Activated T-helper 17 cell treated with anti-CD3 and anti-CD28 coated beads, Interleukin-2, amount 50 U/mL, for 72 hours (primary cell): ENCODE results near the gene SYT5. TPM values are rescaled to one million over a fixed set of nuclear protein-coding genes. Genes with fewer than 3 reads are reported as not detected.
"Not testable (repeated sequence)": the region's sequence is repeated elsewhere in the genome, so short reads cannot be mapped to it uniquely, and the experiment has no call there.

Source experiments
- ATAC-seq: fragments of 150-1000 bp; cut with Tn5 transposase; replicated peaks from 2 replicates; pipeline ENCODE4 v1.10.0; 2021; ENCODE audit warnings: mild to moderate bottlenecking, moderate library complexity
- H3K27ac Mint-ChIP-seq: one replicate; pipeline ENCODE4 v1.8.0; 2022; ENCODE audit warnings: mixed read lengths
- H3K27me3 Mint-ChIP-seq: one replicate; pipeline ENCODE4 v1.8.0; 2022; ENCODE audit warnings: mixed read lengths
- H3K36me3 Mint-ChIP-seq: one replicate; pipeline ENCODE4 v1.8.0; 2022; ENCODE audit warnings: low read depth, mild to moderate bottlenecking, mixed read lengths
- H3K4me1 Mint-ChIP-seq: one replicate; pipeline ENCODE4 v1.8.0; 2022; ENCODE audit warnings: mixed read lengths
- H3K4me3 Mint-ChIP-seq: one replicate; pipeline ENCODE4 v1.8.0; 2022; ENCODE audit warnings: mild to moderate bottlenecking, mixed read lengths
- H3K9me3 Mint-ChIP-seq: one replicate; pipeline ENCODE4 v1.8.0; 2022; ENCODE audit warnings: mixed read lengths
- total RNA-seq, 2 donors: library from RNA; stranded (reverse); gene quantifications; one replicate each; pipeline ENCODE4 v1.2.3, GENCODE V29; 2022

Gene SYT5
- total RNA-seq, 2 donors from 2014 or later: not detected

GRCh38 chr19:55166530-55167268, 13.4 kb downstream of the SYT5 start, which contains the start of gene DNAAF3:
DNAAF3 (minus strand) TSS chr19:55166613; CDS start chr19:55166413, 200 bp downstream.
- no peaks in the 10 kb centered on the region for H3K9me3 Mint-ChIP-seq
- H3K27me3 Mint-ChIP-seq: peaks cover 46% of the 10 kb centered on the region

GRCh38 chr19:55165952-55166529, 14.0 kb downstream of the SYT5 start:
- no peaks in the 10 kb centered on the region for H3K9me3 Mint-ChIP-seq
- H3K36me3 Mint-ChIP-seq: peaks cover 10% of the 10 kb centered on the region
- peak overlapping the region; percentile 5 for H3K27ac Mint-ChIP-seq
- peak; percentile 15 for ATAC-seq
- H3K27me3 Mint-ChIP-seq: peaks cover 41% of the 10 kb centered on the region
- peak overlapping the region; percentile 61 for H3K4me3 Mint-ChIP-seq
- peaks cover 10% of the 10 kb centered on the region for H3K4me1 Mint-ChIP-seq

More at GRCh38 chr19:55166530-55167268, 13.4 kb downstream of the SYT5 start, which contains the start of gene DNAAF3:
- Mint-ChIP-seq H3K4me3 (peak within 1 kb of the TSS; percentile 61), H3K27ac (peak within 1 kb of the TSS; percentile 5), H3K36me3 (peaks cover 10% of the 10 kb centered on the region), H3K4me1 (peaks cover 10% of the 10 kb centered on the region)
- ATAC-seq: peak; percentile 97

GRCh38 chr19:55161571-55162322, 18.3 kb downstream of the SYT5 start:
- Mint-ChIP-seq H3K4me1 (peaks cover 6% of the 10 kb centered on the region), H3K9me3 (no peaks in the 10 kb centered on the region), H3K27me3 (peaks cover 21% of the 10 kb centered on the region), H3K36me3 (peaks cover 6% of the 10 kb centered on the region), H3K4me3 (no peak overlapping the region), H3K27ac (no peak overlapping the region)
- no peak for ATAC-seq

GRCh38 chr19:55160986-55161365, 19.1 kb downstream of the SYT5 start:
- Mint-ChIP-seq H3K4me3 (no peak overlapping the region), H3K27me3 (peaks cover 16% of the 10 kb centered on the region), H3K36me3 (no peaks in the 10 kb centered on the region), H3K27ac (no peak overlapping the region), H3K9me3 (no peaks in the 10 kb centered on the region), H3K4me1 (no peaks in the 10 kb centered on the region)
- no peak for ATAC-seq

GRCh38 chr19:55160128-55160985, 19.7 kb downstream of the SYT5 start:
- no peak overlapping the region for H3K27ac Mint-ChIP-seq
- H3K36me3 Mint-ChIP-seq: no peaks in the 10 kb centered on the region
- H3K27me3 Mint-ChIP-seq: peaks cover 12% of the 10 kb centered on the region
- no peak overlapping the region for H3K4me3 Mint-ChIP-seq
- no peaks in the 10 kb centered on the region for H3K9me3 Mint-ChIP-seq
- H3K4me1 Mint-ChIP-seq: no peaks in the 10 kb centered on the region
- ATAC-seq: peak; percentile 99

GRCh38 chr19:55158848-55159749, 21.0 kb downstream of the SYT5 start:
- peaks cover 9% of the 10 kb centered on the region for H3K27me3 Mint-ChIP-seq
- no peak for ATAC-seq
- no peaks in the 10 kb centered on the region for H3K36me3 Mint-ChIP-seq
- no peak overlapping the region for H3K4me3 Mint-ChIP-seq
- H3K9me3 Mint-ChIP-seq: no peaks in the 10 kb centered on the region
- H3K4me1 Mint-ChIP-seq: peaks cover 6% of the 10 kb centered on the region
- H3K27ac Mint-ChIP-seq: no peak overlapping the region

- no peak for ATAC-seq
- Mint-ChIP-seq H3K4me3 (no peak overlapping the region), H3K9me3 (peaks cover 3% of the 10 kb centered on the region), H3K36me3 (no peaks in the 10 kb centered on the region), H3K27ac (no peak overlapping the region), H3K4me1 (peaks cover 11% of the 10 kb centered on the region), H3K27me3 (peaks cover 4% of the 10 kb centered on the region)
These were observed 21.7 kb downstream of the SYT5 start for GRCh38 chr19:55158423-55158822.

- H3K4me3 Mint-ChIP-seq: no peak within 1 kb of the TSS
- peaks cover 11% of the 10 kb centered on the region for H3K4me1 Mint-ChIP-seq
- ATAC-seq: no peak
- H3K27ac Mint-ChIP-seq: no peak within 1 kb of the TSS
- peaks cover 4% of the 10 kb centered on the region for H3K27me3 Mint-ChIP-seq
- H3K36me3 Mint-ChIP-seq: no peaks in the 10 kb centered on the region
- peaks cover 4% of the 10 kb centered on the region for H3K9me3 Mint-ChIP-seq
These were observed 22.8 kb downstream of the SYT5 start, which contains the start of gene TNNI3 for GRCh38 chr19:55157064-55157908. TNNI3 (minus strand) TSS chr19:55157732; CDS start chr19:55157589, 143 bp downstream.

GRCh38 chr19:55156202-55157063, 23.7 kb downstream of the SYT5 start:
- Mint-ChIP-seq H3K4me3 (no peak overlapping the region), H3K9me3 (peaks cover 11% of the 10 kb centered on the region), H3K36me3 (no peaks in the 10 kb centered on the region), H3K27ac (no peak overlapping the region), H3K27me3 (peaks cover 4% of the 10 kb centered on the region), H3K4me1 (peaks cover 17% of the 10 kb centered on the region)
- no peak for ATAC-seq

GRCh38 chr19:55155784-55156183, 24.3 kb downstream of the SYT5 start:
- H3K36me3 Mint-ChIP-seq, ATAC-seq, H3K27ac Mint-ChIP-seq, H3K27me3 Mint-ChIP-seq, H3K4me3 Mint-ChIP-seq: not testable (repeated sequence)
- peaks cover 17% of the 10 kb centered on the region for H3K4me1 Mint-ChIP-seq
- peaks cover 13% of the 10 kb centered on the region for H3K9me3 Mint-ChIP-seq

GRCh38 chr19:55153652-55154264, 26.3 kb downstream of the SYT5 start:
- Mint-ChIP-seq H3K27ac (no peak overlapping the region), H3K4me1 (peaks cover 17% of the 10 kb centered on the region), H3K27me3 (peaks cover 11% of the 10 kb centered on the region), H3K4me3 (no peak overlapping the region), H3K36me3 (no peaks in the 10 kb centered on the region), H3K9me3 (peaks cover 13% of the 10 kb centered on the region)
- ATAC-seq: no peak
